ENCODE measurements around the gene RAP1GDS1. TPM values are rescaled to one million over a fixed set of nuclear protein-coding genes. Genes with fewer than 3 reads are reported as not detected.

The RAP1GDS1 gene
- total RNA-seq, 1 experiment from 2014 or later = 40.8 TPM

GRCh38 chr4:98485816-98486345, 224.7 kb downstream of the RAP1GDS1 start:
- no peak overlapping the region for H3K4me3 ChIP-seq (replicated peaks in 1 of 2; ENCODE audit: low read depth in 1 of 2, low read length in 2 of 2)
- no peaks in the 10 kb centered on the region for H4K20me1 ChIP-seq (ENCODE audit: insufficient read depth)
- H2AFZ ChIP-seq (ENCODE audit: low read depth, low read length, poor library complexity, severe bottlenecking) = no peak overlapping the region
- H3K79me2 ChIP-seq (ENCODE audit: insufficient read depth, low read length) = peaks cover 64% of the 10 kb centered on the region
- no peak for DNase-seq (ENCODE audit: low read depth, low spot score)
- ChIA-PET POLR2A (interaction anchor here (0.6 kb wide), 1 partner anchor 45 kb away, joined by 3 read pairs; no protein-coding TSS in a partner anchor), CTCF (no interaction called here), RAD21 (ENCODE audit: low non-redundant PET in 1 of 2, low total read pairs in 2 of 2, uncharacterized antibody in 2 of 2, unreplicated experiment in 2 of 2) (no interaction called here)
- H3K27me3 ChIP-seq (ENCODE audit: insufficient read depth, low read length) = no peaks in the 10 kb centered on the region
- no peaks in the 10 kb centered on the region for H3K9me3 ChIP-seq (ENCODE audit: control insufficient read depth in 1 of 2, insufficient read depth in 1 of 2, low read depth in 1 of 2, low read length in 2 of 2)
- intact Hi-C loops (cut with micrococcal nuclease) = no loop called here
- no peaks in the 10 kb centered on the region; a peak in 1 of 4 replicates for H3K36me3 ChIP-seq (ENCODE audit: control insufficient read depth in 1 of 2, insufficient read depth in 2 of 2, low read length in 2 of 2)
- no peak overlapping the region for H3K27ac ChIP-seq (ENCODE audit: low read depth, low read length)
- ATAC-seq = no peak
- H3K9me2 ChIP-seq (ENCODE audit: insufficient read depth) = no peaks in the 10 kb centered on the region
- TF ChIP-seq FOSL1 (IDR thresholded peaks at IDR 0.05; ENCODE audit: low read depth) (no peak), JUND (IDR thresholded peaks at IDR 0.05) (no peak), TCF7L2 (IDR thresholded peaks at IDR 0.05; ENCODE audit: borderline replicate concordance, extremely low read depth, insufficient read depth, insufficient read length) (no peak), SP1 (IDR thresholded peaks at IDR 0.05; ENCODE audit: low read depth) (no peak), MAX (IDR thresholded peaks at IDR 0.05) (no peak)
- H3K9ac ChIP-seq (ENCODE audit: low read length) = no peak overlapping the region
- peaks cover 3 to 42% of the 10 kb centered on the region in 2 experiments; a peak in 3 of 4 replicates for H3K4me1 ChIP-seq (ENCODE audit: control insufficient read depth in 1 of 2, insufficient read depth in 2 of 2, low read length in 2 of 2)
- H3K4me2 ChIP-seq (ENCODE audit: low read length) = no peak overlapping the region
- BruUV-seq (replicated peaks) = no TSS peak

- RAD21 ChIA-PET (ENCODE audit: low non-redundant PET in 1 of 2, low total read pairs in 2 of 2, uncharacterized antibody in 2 of 2, unreplicated experiment in 2 of 2) = no interaction called here
- intact Hi-C loops (cut with micrococcal nuclease) = no loop called here
- CTCF ChIA-PET = no interaction called here
- Histone ChIP-seq H3K4me1 (ENCODE audit: control insufficient read depth in 1 of 2, insufficient read depth in 2 of 2, low read length in 2 of 2) (peaks cover 0 to 11% of the 10 kb centered on the region in 2 experiments; a peak in 1 of 4 replicates), H4K20me1 (ENCODE audit: insufficient read depth) (no peaks in the 10 kb centered on the region; the same call in 1 of the 2 replicates), H3K9me3 (ENCODE audit: control insufficient read depth in 1 of 2, insufficient read depth in 1 of 2, low read depth in 1 of 2, low read length in 2 of 2) (no peaks in the 10 kb centered on the region), H3K79me2 (ENCODE audit: insufficient read depth, low read length) (peaks cover 62% of the 10 kb centered on the region), H3K27me3 (ENCODE audit: insufficient read depth, low read length) (no peaks in the 10 kb centered on the region), H3K9me2 (ENCODE audit: insufficient read depth) (no peaks in the 10 kb centered on the region), H3K4me2 (ENCODE audit: low read length) (no peak overlapping the region), H3K27ac (ENCODE audit: low read depth, low read length) (no peak overlapping the region), H2AFZ (ENCODE audit: low read depth, low read length, poor library complexity, severe bottlenecking) (no peak overlapping the region), H3K4me3 (replicated peaks in 1 of 2; ENCODE audit: low read depth in 1 of 2, low read length in 2 of 2) (no peak overlapping the region), H3K36me3 (ENCODE audit: control insufficient read depth in 1 of 2, insufficient read depth in 2 of 2, low read length in 2 of 2) (no peaks in the 10 kb centered on the region), H3K9ac (ENCODE audit: low read length) (no peak overlapping the region)
- ATAC-seq (no peak), DNase-seq (ENCODE audit: low read depth, low spot score) (no peak)
- POLR2A ChIA-PET = no interaction called here
- no TSS peak for BruUV-seq (replicated peaks)
- no peak for TF ChIP-seq FOSL1 (IDR thresholded peaks at IDR 0.05; ENCODE audit: low read depth)
- no peak for TF ChIP-seq EZH2phosphoT487 (IDR thresholded peaks at IDR 0.05; ENCODE audit: borderline replicate concordance)
- no peak for TF ChIP-seq CBX3 (IDR thresholded peaks at IDR 0.05; ENCODE audit: low read depth)
- no peak for TF ChIP-seq TCF7L2 (IDR thresholded peaks at IDR 0.05; ENCODE audit: borderline replicate concordance, extremely low read depth, insufficient read depth, insufficient read length)
- TF ChIP-seq POLR2A (IDR thresholded peaks at IDR 0.05; ENCODE audit: borderline replicate concordance, extremely low read depth, insufficient read depth, insufficient read length) = no peak
- TF ChIP-seq POLR2AphosphoS5 (IDR thresholded peaks at IDR 0.05; ENCODE audit: low read depth, low read length) = no peak
- no peak for TF ChIP-seq EZH2 (IDR thresholded peaks at IDR 0.05)
- TF ChIP-seq ELF1 (IDR thresholded peaks at IDR 0.05; ENCODE audit: borderline replicate concordance, low read depth) = no peak
- TF ChIP-seq ZBTB33 (IDR thresholded peaks at IDR 0.05; ENCODE audit: extremely low read depth, insufficient replicate concordance, low read length) = no peak
- TF ChIP-seq SRF (IDR thresholded peaks at IDR 0.05; ENCODE audit: low read depth) = no peak
- TF ChIP-seq CEBPB (IDR thresholded peaks at IDR 0.05; ENCODE audit: low read depth) = no peak
- TF ChIP-seq SP1 (IDR thresholded peaks at IDR 0.05; ENCODE audit: low read depth) = no peak
- no peak for TF ChIP-seq REST (IDR thresholded peaks at IDR 0.05; ENCODE audit: low read depth)
- no peak for TF ChIP-seq ZNF274 (IDR thresholded peaks at IDR 0.05; ENCODE audit: low read depth, low read length)
Observed at GRCh38 chr4:98490251-98490650, 229.1 kb downstream of the RAP1GDS1 start.
